GM23338 (cell line): ENCODE results near the gene OSER1.

Experiments
- CREB1 ChIP-seq: fragments of 250-450 bp; sonication (Bioruptor Pico); IDR thresholded peaks from 2 replicates; pipeline ENCODE4 v1.5.0; 2020; ENCODE audit warnings: low read depth, mild to moderate bottlenecking, moderate library complexity
- EZH2 ChIP-seq: fragments of 200-600 bp; sonication (generic); IDR thresholded peaks from one replicate; pipeline ENCODE4 v1.8.0; 2017; ENCODE audit warnings: antibody characterized with exemption, mild to moderate bottlenecking, low read depth; ENCODE audit not compliant: unreplicated experiment
- REST ChIP-seq: IDR thresholded peaks from one replicate; pipeline ENCODE4 v1.6.1; 2018; ENCODE audit warnings: antibody characterized with exemption; ENCODE audit not compliant: unreplicated experiment
- TF ChIP-seq, protein P1 (sequence below), 2 experiments: fragments of 200-600 bp in 1 of 2; sonication (generic) in 1 of 2; conservative IDR thresholded peaks; 2 replicates each; pipeline versions ENCODE4 v1.5.1 to v1.6.1; 2016 to 2017; ENCODE audit warnings: antibody characterized with exemption in 2 of 2, low read depth in 2 of 2, mild to moderate bottlenecking in 2 of 2, moderate library complexity in 1 of 2

- TF ChIP-seq, protein P1, sequence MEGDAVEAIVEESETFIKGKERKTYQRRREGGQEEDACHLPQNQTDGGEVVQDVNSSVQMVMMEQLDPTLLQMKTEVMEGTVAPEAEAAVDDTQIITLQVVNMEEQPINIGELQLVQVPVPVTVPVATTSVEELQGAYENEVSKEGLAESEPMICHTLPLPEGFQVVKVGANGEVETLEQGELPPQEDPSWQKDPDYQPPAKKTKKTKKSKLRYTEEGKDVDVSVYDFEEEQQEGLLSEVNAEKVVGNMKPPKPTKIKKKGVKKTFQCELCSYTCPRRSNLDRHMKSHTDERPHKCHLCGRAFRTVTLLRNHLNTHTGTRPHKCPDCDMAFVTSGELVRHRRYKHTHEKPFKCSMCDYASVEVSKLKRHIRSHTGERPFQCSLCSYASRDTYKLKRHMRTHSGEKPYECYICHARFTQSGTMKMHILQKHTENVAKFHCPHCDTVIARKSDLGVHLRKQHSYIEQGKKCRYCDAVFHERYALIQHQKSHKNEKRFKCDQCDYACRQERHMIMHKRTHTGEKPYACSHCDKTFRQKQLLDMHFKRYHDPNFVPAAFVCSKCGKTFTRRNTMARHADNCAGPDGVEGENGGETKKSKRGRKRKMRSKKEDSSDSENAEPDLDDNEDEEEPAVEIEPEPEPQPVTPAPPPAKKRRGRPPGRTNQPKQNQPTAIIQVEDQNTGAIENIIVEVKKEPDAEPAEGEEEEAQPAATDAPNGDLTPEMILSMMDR (conservative IDR thresholded peaks at IDR 0.05; ENCODE audit: low read depth in 2 of 2): no peak
- TF ChIP-seq REST: no peak
- TF ChIP-seq CREB1: no peak
- no peak for TF ChIP-seq EZH2
Measured at GRCh38 chr20:44173116-44173515, 37.5 kb downstream of the OSER1 start.
